SIG-M5 treated with dmso at 0.1 percent for 504 hours (cell line): Measurements from ENCODE around the gene ATP5PB.
A peak's percentile ranks its signal among the peaks of the same experiment; 100 is the strongest.

Source experiments
- DNase-seq: peaks from one replicate; lab custom pipeline; 2025; ENCODE audit not compliant: unreplicated experiment; lab: John Stamatoyannopoulos, UW

Gene ATP5PB

GRCh38 chr1:111504097-111504496 lies 54.8 kb downstream of the ATP5PB start:
- DNase-seq = no peak

- peak; percentile 80 for DNase-seq
These were observed 56.4 kb downstream of the ATP5PB start for GRCh38 chr1:111505641-111506119.

GRCh38 chr1:111506561-111506960 lies 57.3 kb downstream of the ATP5PB start:
- DNase-seq = no peak

GRCh38 chr1:111507411-111508201 lies 58.3 kb downstream of the ATP5PB start:
- DNase-seq = peak; percentile 98

GRCh38 chr1:111509997-111510375 lies 60.7 kb downstream of the ATP5PB start:
- no peak for DNase-seq

GRCh38 chr1:111511370-111511769 lies 62.1 kb downstream of the ATP5PB start:
- DNase-seq = no peak
